LNCaP clone FGC (cell line): Measurements from ENCODE around the gene ZNF598.
A peak's percentile ranks its signal among the peaks of the same experiment; 100 is the strongest.

Experiments
- DNase-seq: peaks from one replicate; pipeline ENCODE4 v3.0.0-alpha.2; 2011; ENCODE audit warnings: low read depth
- H3K4me3 ChIP-seq: 2 replicates; pipeline ENCODE4 v1.5.1; 2011; ENCODE audit warnings: mild to moderate bottlenecking, low read depth, low read length, control low read depth
- CTCF ChIP-seq: IDR thresholded peaks from 2 replicates; pipeline ENCODE4 v1.5.1; 2012; ENCODE audit warnings: mild to moderate bottlenecking; ENCODE audit not compliant: control insufficient read depth, insufficient read depth; ENCODE audit errors: extremely low read depth

The ZNF598 gene

DNA sequence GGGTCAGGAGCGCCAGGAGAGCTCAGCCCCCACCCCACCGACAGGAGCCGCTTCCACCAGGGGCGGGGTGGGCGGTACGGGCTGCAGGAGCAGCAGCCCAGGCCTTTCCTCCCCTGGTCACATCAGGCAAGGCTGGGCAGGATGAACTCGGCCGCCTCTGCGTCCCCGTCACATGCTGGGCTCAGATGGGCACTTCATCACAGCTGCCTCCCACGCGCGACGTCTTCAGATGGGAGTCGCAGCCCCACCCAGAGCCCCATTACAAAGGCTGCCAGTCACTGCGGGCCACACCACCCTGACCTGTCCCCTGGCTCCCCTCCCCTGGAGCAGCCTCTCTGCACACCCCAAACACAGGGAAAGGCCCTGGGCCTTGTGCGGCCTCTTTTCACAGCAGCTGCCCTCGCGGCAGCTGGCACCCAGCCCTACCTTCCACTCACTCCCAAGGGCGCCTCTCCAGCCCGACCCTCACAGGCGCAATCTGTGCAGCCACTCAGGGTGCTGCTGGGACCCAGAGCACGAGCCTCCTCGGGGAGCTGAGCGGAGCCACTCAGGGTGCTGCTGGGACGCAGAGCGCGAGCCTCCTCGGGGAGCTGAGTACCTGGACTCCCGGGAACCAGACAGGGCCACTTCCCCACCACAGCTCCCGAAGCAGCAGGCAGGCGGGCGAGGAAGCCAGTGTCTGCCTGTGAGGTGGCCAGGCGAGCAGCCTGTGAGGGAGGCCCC, 4.7 kb downstream of the ZNF598 start:
- no peak for DNase-seq
- no peak overlapping the region for H3K4me3 ChIP-seq
- no peak for TF ChIP-seq CTCF

DNA sequence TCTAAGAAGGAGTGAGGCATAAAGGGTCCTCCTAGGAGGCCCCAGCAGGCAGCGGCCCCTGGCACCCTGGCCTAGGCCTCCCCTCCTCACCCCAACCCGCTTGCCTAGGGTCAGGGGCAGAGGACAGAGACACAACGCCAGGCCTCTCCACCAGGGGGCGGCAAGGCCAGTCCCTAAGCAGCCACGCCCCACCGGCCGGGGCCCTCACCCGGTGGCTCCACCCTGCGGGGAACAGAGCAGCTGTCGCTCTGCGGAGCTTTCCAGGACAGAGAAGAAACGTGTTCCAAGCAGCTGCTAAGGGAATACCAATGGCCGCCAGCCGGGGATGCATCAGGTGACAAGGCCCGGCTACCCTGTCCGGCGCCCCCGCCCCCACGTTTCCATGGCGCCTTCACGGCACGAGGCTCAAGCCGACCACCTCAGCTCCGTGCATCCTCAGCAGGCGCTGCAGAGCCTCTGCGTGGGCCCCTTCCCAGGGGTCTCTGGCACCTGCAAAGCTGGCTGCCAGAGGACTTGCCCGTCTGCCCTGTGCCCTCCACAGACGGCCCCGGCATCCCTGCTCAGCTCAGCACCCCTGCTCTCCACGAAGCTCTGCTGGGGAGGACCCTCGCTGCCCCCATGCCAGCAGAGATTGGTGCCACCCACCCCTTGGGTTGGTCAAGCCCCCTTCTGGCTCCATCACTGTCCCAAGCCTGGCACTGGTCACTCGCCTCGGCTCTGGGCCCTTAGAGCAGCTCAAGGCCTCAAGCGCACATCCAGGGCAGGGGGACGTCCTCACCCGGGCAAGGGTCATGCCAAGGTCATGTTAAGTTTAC, 5.6 kb downstream of the ZNF598 start:
- DNase-seq: no peak
- TF ChIP-seq CTCF: peak; percentile 89
- H3K4me3 ChIP-seq: peak overlapping the region; percentile 32

- TF ChIP-seq CTCF: no peak
- DNase-seq: no peak
- H3K4me3 ChIP-seq: no peak overlapping the region
Measured at GRCh38 chr16:2003231-2003826, 6.3 kb downstream of the ZNF598 start.

- no peak overlapping the region for H3K4me3 ChIP-seq
- no peak for TF ChIP-seq CTCF
- no peak for DNase-seq
Measured at GRCh38 chr16:2002406-2003230, 7.0 kb downstream of the ZNF598 start.

GRCh38 chr16:2001456-2002355, 7.9 kb downstream of the ZNF598 start:
- TF ChIP-seq CTCF: no peak
- DNase-seq: no peak
- no peak overlapping the region for H3K4me3 ChIP-seq

GRCh38 chr16:2001035-2001434, 8.6 kb downstream of the ZNF598 start:
- no peak overlapping the region for H3K4me3 ChIP-seq
- no peak for TF ChIP-seq CTCF
- DNase-seq: no peak
